ENCODE data around the gene DMRT1.

DMRT1 gene

GRCh38 chr9:922171-922570 lies 80.7 kb downstream of the DMRT1 start:
- Histone ChIP-seq H3K4me1 (no peaks in the 10 kb centered on the region), H3K79me2 (no peaks in the 10 kb centered on the region)
- no peak for TF ChIP-seq CTCF (IDR thresholded peaks at IDR 0.05)

GRCh38 chr9:922731-923130 lies 81.2 kb downstream of the DMRT1 start:
- H2AFZ ChIP-seq: no peak overlapping the region
- no peaks in the 10 kb centered on the region for H3K27me3 ChIP-seq (ENCODE audit: control insufficient read depth, insufficient read depth, low read length)
- H3K9ac ChIP-seq: no peak overlapping the region
- H3K4me1 ChIP-seq: no peaks in the 10 kb centered on the region
- no peaks in the 10 kb centered on the region for H3K79me2 ChIP-seq
- H3K4me2 ChIP-seq (ENCODE audit: low read length): no peak overlapping the region
- no peaks in the 10 kb centered on the region for H3K36me3 ChIP-seq (ENCODE audit: control insufficient read depth, insufficient read depth, low read length)
- no peak overlapping the region for H3K27ac ChIP-seq
- no peaks in the 10 kb centered on the region for H3K9me3 ChIP-seq (ENCODE audit: control insufficient read depth, low read length)
- H3K4me3 ChIP-seq (ENCODE audit: low read depth, low read length): no peak overlapping the region
- TF ChIP-seq CTCF (IDR thresholded peaks at IDR 0.05): no peak

More at GRCh38 chr9:922171-922570, 80.7 kb downstream of the DMRT1 start:
- Histone ChIP-seq H3K9me3 (ENCODE audit: control insufficient read depth, low read length) (no peaks in the 10 kb centered on the region), H3K4me2 (ENCODE audit: low read length) (no peak overlapping the region), H3K9ac (no peak overlapping the region), H2AFZ (no peak overlapping the region), H3K27me3 (ENCODE audit: control insufficient read depth, insufficient read depth, low read length) (no peaks in the 10 kb centered on the region), H3K4me3 (ENCODE audit: low read depth, low read length) (no peak overlapping the region), H3K27ac (no peak overlapping the region), H3K36me3 (ENCODE audit: control insufficient read depth, insufficient read depth, low read length) (no peaks in the 10 kb centered on the region)

- no peaks in the 10 kb centered on the region for H3K27me3 ChIP-seq (ENCODE audit: control insufficient read depth, insufficient read depth, low read length)
- H3K79me2 ChIP-seq: no peaks in the 10 kb centered on the region
- H3K4me1 ChIP-seq: no peaks in the 10 kb centered on the region
- H3K4me2 ChIP-seq (ENCODE audit: low read length): no peak overlapping the region
- no peak overlapping the region for H2AFZ ChIP-seq
- TF ChIP-seq CTCF (IDR thresholded peaks at IDR 0.05): no peak
- no peaks in the 10 kb centered on the region for H3K36me3 ChIP-seq (ENCODE audit: control insufficient read depth, insufficient read depth, low read length)
- H3K9me3 ChIP-seq (ENCODE audit: control insufficient read depth, low read length): no peaks in the 10 kb centered on the region
- no peak overlapping the region for H3K4me3 ChIP-seq (ENCODE audit: low read depth, low read length)
- H3K9ac ChIP-seq: no peak overlapping the region
- no peak overlapping the region for H3K27ac ChIP-seq
Measured at GRCh38 chr9:926976-927375, 85.5 kb downstream of the DMRT1 start.

GRCh38 chr9:928363-929042 lies 87.0 kb downstream of the DMRT1 start:
- Histone ChIP-seq H3K4me1 (no peaks in the 10 kb centered on the region), H3K9me3 (ENCODE audit: control insufficient read depth, low read length) (no peaks in the 10 kb centered on the region), H2AFZ (no peak overlapping the region), H3K36me3 (ENCODE audit: control insufficient read depth, insufficient read depth, low read length) (no peaks in the 10 kb centered on the region), H3K79me2 (no peaks in the 10 kb centered on the region), H3K27me3 (ENCODE audit: control insufficient read depth, insufficient read depth, low read length) (no peaks in the 10 kb centered on the region), H3K4me2 (ENCODE audit: low read length) (no peak overlapping the region), H3K27ac (no peak overlapping the region), H3K4me3 (ENCODE audit: low read depth, low read length) (no peak overlapping the region), H3K9ac (no peak overlapping the region)
- peak; percentile 50 for TF ChIP-seq CTCF (IDR thresholded peaks at IDR 0.05)

GRCh38 chr9:929719-930118 lies 88.2 kb downstream of the DMRT1 start:
- H3K4me1 ChIP-seq: no peaks in the 10 kb centered on the region
- H3K36me3 ChIP-seq (ENCODE audit: control insufficient read depth, insufficient read depth, low read length): no peaks in the 10 kb centered on the region
- no peak overlapping the region for H3K27ac ChIP-seq
- H2AFZ ChIP-seq: no peak overlapping the region
- no peaks in the 10 kb centered on the region for H3K27me3 ChIP-seq (ENCODE audit: control insufficient read depth, insufficient read depth, low read length)
- H3K79me2 ChIP-seq: no peaks in the 10 kb centered on the region
- no peak for TF ChIP-seq CTCF (IDR thresholded peaks at IDR 0.05)
- H3K4me2 ChIP-seq (ENCODE audit: low read length): no peak overlapping the region
- no peak overlapping the region for H3K4me3 ChIP-seq (ENCODE audit: low read depth, low read length)
- no peaks in the 10 kb centered on the region for H3K9me3 ChIP-seq (ENCODE audit: control insufficient read depth, low read length)
- no peak overlapping the region for H3K9ac ChIP-seq
